ENCODE data around the gene DRD2.

Gene DRD2

DNA sequence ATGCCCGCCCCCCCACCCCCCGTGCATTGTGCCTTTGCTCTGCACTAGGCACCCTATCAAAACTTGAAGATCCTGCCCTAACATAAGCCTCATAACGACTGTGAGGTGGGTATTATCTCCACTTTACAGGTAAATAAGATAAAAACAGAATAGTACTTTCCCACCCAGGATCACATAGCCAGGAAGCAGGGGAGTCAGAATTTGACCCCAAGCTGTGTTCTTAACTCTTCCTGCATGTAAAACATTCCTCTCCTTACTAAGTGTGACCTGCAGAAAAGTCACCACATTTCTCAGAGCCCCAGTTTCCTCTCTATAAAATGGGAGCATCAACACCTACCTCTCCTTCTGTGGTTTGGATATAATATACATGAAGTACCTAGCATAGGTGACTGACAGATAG lies 105.8 kb downstream of the DRD2 start:
- DNase-seq (ENCODE audit: low spot score) = no peak

DNA sequence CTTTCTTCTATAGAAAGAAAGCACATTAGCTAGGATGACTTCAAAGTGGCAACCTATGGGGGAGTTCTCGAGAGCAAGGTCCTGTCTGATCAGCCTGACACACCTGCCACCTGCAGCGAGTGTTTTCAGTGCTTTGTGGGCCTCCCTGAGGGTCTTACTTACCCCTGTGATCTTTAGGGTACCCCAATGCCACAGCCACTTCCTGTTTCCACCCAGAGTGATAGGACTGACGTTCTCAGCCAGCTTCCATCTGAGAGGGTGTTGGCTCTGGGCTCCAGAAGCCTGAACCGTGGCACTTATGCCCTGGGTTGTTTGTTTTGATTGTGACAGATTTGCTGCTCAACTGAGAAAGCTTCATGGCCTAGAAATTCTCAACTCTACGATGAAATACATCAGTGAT lies 109.3 kb downstream of the DRD2 start:
- DNase-seq (ENCODE audit: low spot score) = no peak

DNA sequence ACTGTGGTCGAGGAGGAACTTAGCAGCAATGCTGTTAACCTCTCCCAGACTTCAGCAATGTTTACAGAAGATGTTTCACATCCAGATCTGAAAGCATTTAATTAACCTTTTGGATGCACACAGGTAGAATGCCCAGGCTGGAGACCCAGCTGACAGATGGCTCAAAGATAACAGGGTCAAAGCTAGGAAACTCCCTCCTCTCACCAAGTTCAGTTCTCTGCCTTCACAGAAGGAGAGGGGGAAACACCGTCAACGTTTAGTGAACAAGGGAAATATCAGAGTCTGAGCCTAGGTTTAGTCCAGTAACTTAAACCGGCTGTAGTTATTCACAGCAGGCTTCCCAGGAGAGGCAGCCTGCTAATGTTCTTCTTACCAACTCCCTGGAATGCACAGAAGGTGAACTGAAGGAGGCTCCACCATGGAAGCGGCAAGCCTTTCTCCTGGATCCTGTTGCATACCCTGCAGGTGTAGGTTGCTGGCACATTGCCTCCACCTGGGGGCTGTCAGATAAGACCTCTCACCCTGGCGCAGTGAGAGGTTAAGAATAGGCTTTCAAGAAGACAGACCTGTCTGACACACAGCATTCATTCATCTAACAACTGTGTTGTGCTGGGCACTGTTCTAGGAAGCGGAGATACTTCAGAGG lies 111.1 kb downstream of the DRD2 start:
- no peak for DNase-seq (ENCODE audit: low spot score)

DNA sequence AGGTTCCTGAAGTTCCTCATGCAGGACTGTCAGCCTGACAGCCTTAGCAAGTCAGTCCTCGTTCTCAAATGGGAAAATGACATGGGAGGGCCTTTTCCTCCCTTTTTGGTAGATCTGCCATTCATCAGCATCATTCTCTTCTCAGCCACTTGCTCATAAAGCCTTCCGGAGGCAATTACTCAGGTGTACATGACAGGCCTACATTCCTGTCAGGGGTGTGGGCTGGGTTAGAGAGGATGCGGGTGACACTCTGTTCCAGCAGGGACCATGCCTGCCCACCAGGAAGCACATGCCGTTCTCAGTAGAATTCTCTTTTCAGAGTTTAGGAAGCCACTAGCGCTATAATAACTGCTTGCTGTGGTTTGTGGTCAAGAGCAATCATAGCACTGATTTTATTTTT lies 111.8 kb downstream of the DRD2 start:
- DNase-seq (ENCODE audit: low spot score) = peak; percentile 90

All from SW480 (cell line).